Activated CD4-positive, CD25-positive, alpha-beta regulatory T cell treated with anti-CD3 and anti-CD28 coated beads, Interleukin-2, amount 50 U/mL, for 16 hours (primary cell): Measurements from ENCODE around the gene CCDC39.
"Not testable (repeated sequence)": the region's sequence is repeated elsewhere in the genome, so short reads cannot be mapped to it uniquely, and the experiment has no call there.

ENCODE experiments used
- DNase-seq: peaks from one replicate; pipeline ENCODE4 v3.0.0-alpha.2; 2020; ENCODE audit warnings: low read depth, low spot score

The CCDC39 gene

GRCh38 chr3:180624714-180625113 lies 54.6 kb downstream of the CCDC39 start:
- DNase-seq: no peak

GRCh38 chr3:180619723-180620122 lies 59.6 kb downstream of the CCDC39 start:
- no peak for DNase-seq

- DNase-seq: not testable (repeated sequence)
Observed at GRCh38 chr3:180618563-180618962, 60.7 kb downstream of the CCDC39 start.

GRCh38 chr3:180617049-180617448 lies 62.2 kb downstream of the CCDC39 start:
- no peak for DNase-seq

GRCh38 chr3:180615954-180616353 lies 63.3 kb downstream of the CCDC39 start:
- DNase-seq: no peak

GRCh38 chr3:180612364-180612763 lies 66.9 kb downstream of the CCDC39 start:
- no peak for DNase-seq

- DNase-seq: no peak
Observed at GRCh38 chr3:180611006-180611405, 68.3 kb downstream of the CCDC39 start.

GRCh38 chr3:180601688-180602666 lies 77.3 kb downstream of the CCDC39 start, which contains the start of gene TTC14:
TSS of gene TTC14 (plus strand) at chr3:180602163. CDS start at chr3:180602262, 99 bp downstream.
- peak; percentile 86 for DNase-seq

GRCh38 chr3:180600473-180600872 lies 78.8 kb downstream of the CCDC39 start:
- no peak for DNase-seq

GRCh38 chr3:180595559-180595935 lies 83.7 kb downstream of the CCDC39 start:
- DNase-seq: no peak

- no peak for DNase-seq
Observed at GRCh38 chr3:180594631-180595558, 84.4 kb downstream of the CCDC39 start.

GRCh38 chr3:180593631-180594030 lies 85.7 kb downstream of the CCDC39 start:
- not testable (repeated sequence) for DNase-seq

GRCh38 chr3:180590396-180590795 lies 88.9 kb downstream of the CCDC39 start:
- no peak for DNase-seq

- no peak for DNase-seq
Observed at GRCh38 chr3:180580934-180581333, 98.4 kb downstream of the CCDC39 start.

- DNase-seq: no peak
Observed at GRCh38 chr3:180575571-180575970, 103.7 kb downstream of the CCDC39 start.

GRCh38 chr3:180571831-180572598 lies 107.3 kb downstream of the CCDC39 start:
- no peak for DNase-seq

- no peak for DNase-seq
Observed at GRCh38 chr3:180570238-180570637, 109.1 kb downstream of the CCDC39 start.

GRCh38 chr3:180564676-180565075 lies 114.6 kb downstream of the CCDC39 start:
- no peak for DNase-seq
